TTC549 (cell line): Measurements from ENCODE around the gene ASPM.
"Not testable (repeated sequence)": the region's sequence is repeated elsewhere in the genome, so short reads cannot be mapped to it uniquely, and the experiment has no call there.

Experiments
- FAIRE-seq: peaks from 2 replicates; lab custom pipeline; 2012; peaks lifted over from hg19 to GRCh38; lab: Jason Lieb, UNC

Gene ASPM

GRCh38 chr1:197144570-197145325, 1.7 kb downstream of the ASPM start:
- FAIRE-seq: no peak

- FAIRE-seq: no peak
Observed at GRCh38 chr1:197143276-197143675, 3.2 kb downstream of the ASPM start.

DNA sequence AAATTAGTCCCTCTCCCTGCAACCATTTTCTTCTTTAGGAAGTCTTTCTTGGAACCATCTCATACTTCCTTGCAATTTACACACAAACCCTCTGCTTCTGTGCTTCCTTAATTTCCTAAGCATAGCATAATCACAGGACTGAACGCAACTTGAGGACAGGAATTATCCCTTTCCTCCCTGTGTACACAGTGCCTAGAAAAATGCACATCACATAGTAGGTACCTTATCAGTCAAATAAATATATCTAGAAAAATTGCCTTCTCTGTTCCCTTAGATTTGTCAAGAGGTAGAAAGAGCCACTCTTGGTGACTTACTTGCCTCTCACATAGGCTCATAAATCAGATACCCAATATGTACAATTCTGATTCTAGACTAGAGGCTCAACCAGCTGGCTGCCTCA, 4.9 kb downstream of the ASPM start:
- no peak for FAIRE-seq

GRCh38 chr1:197140121-197140520, 6.3 kb downstream of the ASPM start:
- no peak for FAIRE-seq

- FAIRE-seq: no peak
Observed at GRCh38 chr1:197139169-197139568, 7.3 kb downstream of the ASPM start.

DNA sequence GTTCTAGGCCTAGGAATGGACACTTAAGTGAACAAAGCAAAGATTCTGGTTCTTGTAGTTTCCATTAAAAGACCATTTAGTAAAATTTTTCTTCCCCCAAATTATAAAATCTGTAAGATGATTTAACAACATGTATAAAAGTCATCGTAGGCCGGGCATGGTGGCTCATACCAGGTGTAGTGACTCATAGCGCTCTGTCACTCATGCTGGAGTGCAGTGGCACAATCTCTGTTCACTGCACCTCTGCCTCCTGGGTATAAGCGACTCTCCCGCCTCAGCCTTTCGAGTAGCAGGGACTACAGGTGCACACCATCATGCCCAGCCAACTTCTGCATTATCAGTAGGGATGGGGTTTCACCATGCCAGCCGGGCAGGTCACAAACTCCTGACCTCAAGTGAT, 9.1 kb downstream of the ASPM start:
- FAIRE-seq: no peak

- no peak for FAIRE-seq
Observed at GRCh38 chr1:197130677-197131304, 15.7 kb downstream of the ASPM start.

GRCh38 chr1:197129698-197130097, 16.8 kb downstream of the ASPM start:
- no peak for FAIRE-seq

DNA sequence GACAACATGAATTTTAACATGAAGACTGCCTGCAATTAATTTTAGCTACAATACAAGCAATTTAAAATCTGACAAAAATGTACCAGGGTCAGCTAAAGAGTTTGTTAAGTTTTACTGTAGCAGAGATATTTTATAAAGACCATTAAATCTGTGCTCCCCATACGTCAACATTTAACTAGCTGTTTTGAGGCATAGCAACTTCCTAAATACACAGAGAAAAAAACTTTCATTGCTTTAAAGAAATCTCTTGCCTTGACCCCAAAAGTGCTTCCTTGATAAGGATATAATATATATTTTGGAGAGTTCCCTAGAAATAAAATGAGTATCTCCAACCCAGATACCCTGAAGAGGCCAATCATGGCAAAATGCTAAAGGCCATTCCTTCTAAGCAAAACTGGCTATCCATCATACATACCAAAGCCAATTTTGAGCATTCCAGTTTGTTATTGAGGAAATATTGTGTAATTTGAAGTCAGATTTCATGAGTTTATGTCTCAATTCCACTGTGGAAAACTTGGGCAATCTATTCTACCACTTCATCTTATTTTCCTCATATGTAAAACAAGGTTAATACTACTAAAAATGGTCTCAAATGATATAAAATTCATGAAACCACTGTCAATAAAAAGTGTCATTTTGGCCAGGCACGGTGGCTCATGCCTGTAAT, 19.1 kb downstream of the ASPM start:
- no peak for FAIRE-seq

GRCh38 chr1:197126691-197127090, 19.8 kb downstream of the ASPM start:
- FAIRE-seq: no peak

DNA sequence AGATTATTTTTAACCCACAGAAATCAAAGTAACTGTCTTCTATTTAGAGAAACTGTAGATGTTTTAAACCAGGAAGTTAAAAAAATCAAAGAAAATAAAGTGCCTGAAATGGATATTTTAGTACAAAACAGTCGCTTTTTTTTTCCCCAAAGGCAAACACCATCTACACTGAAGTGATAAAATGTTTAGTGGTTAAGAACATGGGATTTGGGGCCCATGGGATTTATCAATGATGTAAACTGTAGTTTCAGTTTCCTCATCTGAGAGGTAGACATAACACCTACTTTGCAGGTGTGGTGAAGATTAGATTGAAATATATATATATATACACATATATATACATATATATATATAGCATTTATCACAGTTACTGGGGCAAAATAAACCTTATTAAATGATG, 22.1 kb downstream of the ASPM start:
- FAIRE-seq: no peak

- no peak for FAIRE-seq
Observed at GRCh38 chr1:197116156-197116555, 30.3 kb downstream of the ASPM start.

- FAIRE-seq: no peak
Observed at GRCh38 chr1:197106869-197107268, 39.6 kb downstream of the ASPM start.

- FAIRE-seq: no peak
Observed at GRCh38 chr1:197103300-197103699, 43.2 kb downstream of the ASPM start.

DNA sequence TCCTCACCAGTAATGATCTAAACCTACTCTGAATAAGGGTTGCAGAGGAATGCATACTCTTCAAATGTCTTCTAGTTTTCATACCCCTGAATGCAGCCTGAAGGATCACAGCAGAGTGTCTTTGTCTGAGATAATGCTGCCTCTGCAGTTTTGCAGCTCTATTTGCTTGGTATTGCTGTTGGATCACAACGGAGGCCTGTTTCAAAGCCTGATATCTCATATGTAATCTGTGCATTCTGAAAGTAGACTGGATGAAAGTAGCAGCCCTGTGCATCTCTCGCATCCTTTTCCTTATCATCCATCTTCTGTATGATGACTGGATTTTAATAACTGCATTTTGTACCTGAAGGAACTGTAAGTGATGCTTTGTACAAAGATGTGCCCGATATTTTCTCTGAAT, 44.5 kb downstream of the ASPM start:
- FAIRE-seq: no peak

DNA sequence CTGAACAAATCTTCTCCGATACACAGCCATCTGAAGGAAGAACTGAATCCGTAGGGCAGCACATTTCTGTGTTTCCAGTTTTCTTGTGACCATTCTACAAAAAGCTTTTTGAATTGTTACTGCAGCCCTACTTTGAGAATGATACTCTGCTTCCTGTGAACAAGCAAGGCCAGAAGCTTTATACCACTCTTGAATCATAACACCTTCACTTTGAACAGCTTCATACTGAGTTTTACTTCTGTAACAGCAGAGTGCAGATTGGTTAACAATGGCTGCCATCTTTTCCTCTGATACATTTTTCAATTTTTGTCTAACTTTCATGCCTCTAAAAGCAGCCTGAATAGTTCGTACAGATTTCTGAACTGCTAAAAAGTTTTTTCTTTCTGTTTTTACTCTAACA, 45.8 kb downstream of the ASPM start:
- FAIRE-seq: no peak

DNA sequence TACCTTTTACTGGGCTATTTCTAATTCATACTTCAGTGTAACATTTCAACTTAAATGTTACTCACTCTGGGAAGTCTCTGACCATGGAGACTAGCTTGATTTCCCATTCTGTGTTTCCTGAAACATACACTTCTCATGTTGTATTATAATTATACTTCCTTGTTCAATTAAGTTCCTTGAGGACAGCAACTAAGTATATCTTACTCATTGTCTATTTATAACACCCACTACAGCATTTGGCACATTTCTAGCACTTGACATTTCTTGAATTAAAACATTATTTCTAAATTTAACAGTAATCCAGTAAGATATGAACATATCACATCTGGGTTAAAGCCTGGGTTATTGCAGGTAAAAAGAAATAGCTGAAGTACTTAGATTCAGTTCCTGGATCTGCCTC, 47.0 kb downstream of the ASPM start:
- no peak for FAIRE-seq

DNA sequence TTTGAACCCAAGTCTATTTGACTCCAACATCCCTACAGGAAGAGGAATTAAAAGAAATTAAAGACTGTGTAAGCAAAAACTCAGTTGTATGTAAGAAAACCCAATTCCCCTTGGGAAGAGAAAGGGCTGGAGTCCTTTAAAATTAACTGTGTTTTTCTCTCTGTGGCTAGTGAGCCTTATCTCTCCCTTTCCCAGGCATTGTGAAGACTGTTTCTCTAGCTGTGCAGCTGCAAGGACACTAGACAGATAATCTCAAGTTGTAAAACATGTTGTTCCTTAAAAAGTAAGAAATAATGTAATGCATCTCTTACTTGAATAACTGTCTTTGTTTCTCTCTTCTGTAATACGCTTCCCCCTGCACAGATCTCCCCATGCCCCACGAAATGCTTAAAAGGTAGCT, 49.5 kb downstream of the ASPM start:
- not testable (repeated sequence) for FAIRE-seq

GRCh38 chr1:197096137-197096536, 50.3 kb downstream of the ASPM start:
- FAIRE-seq: no peak

GRCh38 chr1:197093226-197093885, 53.1 kb downstream of the ASPM start:
- FAIRE-seq: no peak

DNA sequence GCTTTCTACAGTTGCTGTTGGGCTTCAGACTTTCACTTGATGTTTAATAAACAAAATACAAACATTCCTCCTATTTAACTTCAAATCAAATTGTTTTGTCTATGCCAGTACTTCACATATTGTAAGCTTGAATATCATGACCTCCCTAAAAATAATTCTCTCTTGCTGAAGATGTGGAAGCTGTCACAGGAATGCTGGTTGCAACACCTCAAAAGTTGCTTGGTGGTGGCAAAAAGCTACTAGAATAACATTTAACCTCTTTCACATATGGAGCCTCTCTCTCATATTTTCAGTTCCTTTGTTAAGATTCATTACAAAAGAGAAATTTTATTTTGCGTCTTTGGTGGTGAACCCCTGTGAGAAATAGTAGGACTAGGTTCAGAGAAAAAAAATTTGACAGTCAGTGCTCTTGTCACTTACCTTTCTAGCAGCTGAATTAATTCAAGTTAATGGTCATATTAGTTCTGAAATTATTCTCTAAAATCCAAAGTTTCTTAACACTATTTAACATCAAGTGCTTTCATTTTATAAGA, 53.9 kb downstream of the ASPM start:
- FAIRE-seq: no peak

DNA sequence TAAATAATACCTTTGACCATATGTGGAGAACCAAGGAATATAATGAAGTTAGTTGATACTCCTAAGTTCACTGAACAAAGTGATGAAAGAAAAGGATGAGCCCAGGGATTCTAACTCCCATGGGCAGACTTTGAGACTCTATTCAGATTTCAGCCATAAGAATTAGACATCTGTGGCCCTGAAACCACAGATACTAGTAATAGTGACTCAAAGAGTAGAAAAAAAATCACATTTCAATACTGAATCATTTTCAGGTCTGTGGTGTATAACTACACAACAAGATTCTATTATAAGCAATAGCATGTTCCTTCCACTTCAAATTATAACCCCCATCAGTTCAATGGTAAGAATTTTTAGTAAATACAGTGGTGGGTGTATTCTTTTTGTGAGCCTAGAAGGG, 63.0 kb downstream of the ASPM start:
- FAIRE-seq: no peak
